Right cardiac atrium (tissue), 5 donors: ENCODE measurements around the gene CENPO. TPM values are rescaled to one million over a fixed set of nuclear protein-coding genes. Genes with fewer than 3 reads are reported as not detected.
A peak's percentile ranks its signal among the peaks of the same experiment; 100 is the strongest.

ENCODE experiments used
- ATAC-seq, 2 donors: fragments of 200-7000 bp; cut with Tn5 transposase; one replicate each; pipeline versions ENCODE4 v1.8.0 to v1.9.1; 2020; ENCODE audit warnings: moderate library complexity in 2 of 2, mild to moderate bottlenecking in 1 of 2
- DNase-seq, 3 donors: peaks; one replicate each; pipeline ENCODE4 v3.0.0-alpha.2; 2020
- H3K27ac ChIP-seq: one replicate; pipeline ENCODE4 v1.5.1; 2013; ENCODE audit warnings: mild to moderate bottlenecking, low read length, control low read depth, moderate library complexity
- H3K27me3 ChIP-seq: one replicate; pipeline ENCODE4 v1.6.1; 2013; ENCODE audit not compliant: control insufficient read depth, insufficient read depth
- H3K4me1 ChIP-seq: one replicate; pipeline ENCODE4 v1.6.1; 2013; ENCODE audit warnings: low read length; ENCODE audit not compliant: control insufficient read depth, insufficient read depth
- H3K4me3 ChIP-seq: one replicate; pipeline ENCODE4 v1.5.1; 2013; ENCODE audit warnings: low read length, control low read depth
- H3K9me3 ChIP-seq: one replicate; pipeline ENCODE4 v1.6.1; 2013; ENCODE audit warnings: low read length; ENCODE audit not compliant: control insufficient read depth
- WGBS: extraction: QIAGEN DNeasy Blood & Tissue Kit; methylation state at CpG from one replicate; pipeline ENCODE4 v1.1.7; 2013; 5-methylcytosine and 5-hydroxymethylcytosine counted together
- intact Hi-C, 4 donors: fragments of 100-400 bp; cut with DNase I; formaldehyde crosslinking; loops; one replicate each; pipeline versions ENCODE4 v1.11.0 to v1.14.0; 2022 to 2023
- polyA plus RNA-seq: library from polyadenylated mRNA; stranded (reverse); fragments of 200-250 nt; gene quantifications from one replicate; pipeline ENCODE4 v1.2.3, GENCODE V29; 2013
- total RNA-seq, 4 donors: library from RNA; stranded (reverse); fragmentation: NEBNext Ultra II Directional; extraction: Animal tissue kit (Norgen Biotek cat#: 25700); gene quantifications; one replicate each; pipeline ENCODE4 v1.2.1, GENCODE V29; 2021
- donor health status: healthy with polysubstance abuse.
- donor health status: DM: no; HTN: yes; CAD: no.
- donor health status: DM: no; HTN: no; CAD: no.
- donor health status: DM: no; HTN: yes; CAD: no; lungs with severe emphysema.
- donor health status: DM: yes; HTN: yes; CAD: no.

CENPO gene
- total and polyA plus RNA-seq, 5 donors: 1.6 to 4.5 (median 3.1) TPM

DNA sequence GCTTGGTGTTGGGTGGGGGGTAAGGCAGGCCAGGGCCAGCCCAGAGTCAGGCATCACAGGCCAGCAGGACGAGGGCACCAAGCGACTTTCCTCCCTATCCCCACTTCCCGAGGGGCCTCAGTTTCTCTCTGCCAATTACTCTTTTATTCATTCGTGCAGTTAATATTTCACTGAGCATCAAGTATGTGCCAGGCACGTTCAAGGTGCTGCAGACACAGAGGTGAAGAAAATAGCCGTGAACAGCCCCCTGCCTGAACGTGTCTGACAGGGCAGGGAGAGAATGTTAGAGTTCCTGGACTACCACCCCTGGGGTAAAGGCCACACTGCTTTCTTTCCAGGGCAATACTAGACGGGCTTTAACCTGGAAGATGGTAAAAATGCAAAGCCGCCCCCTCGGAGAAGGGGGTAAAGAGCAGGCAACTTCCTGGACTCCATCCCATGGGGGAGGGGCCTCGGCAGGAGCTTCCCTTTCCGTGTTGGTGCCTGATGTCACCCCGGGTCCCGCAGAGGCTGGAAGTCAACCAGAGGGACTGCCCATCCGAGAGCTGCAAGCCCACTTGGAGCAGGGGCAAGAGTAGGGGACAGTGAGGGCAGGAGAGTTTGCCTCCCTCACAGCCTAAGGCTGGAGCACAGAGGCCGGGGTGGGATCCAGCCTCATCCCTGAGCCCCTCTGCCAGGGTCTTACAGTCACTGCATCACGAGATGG, 47.1 kb downstream of the CENPO start:
- DNase-seq: no peak
- no peaks in the 10 kb centered on the region for H3K9me3 ChIP-seq

DNA sequence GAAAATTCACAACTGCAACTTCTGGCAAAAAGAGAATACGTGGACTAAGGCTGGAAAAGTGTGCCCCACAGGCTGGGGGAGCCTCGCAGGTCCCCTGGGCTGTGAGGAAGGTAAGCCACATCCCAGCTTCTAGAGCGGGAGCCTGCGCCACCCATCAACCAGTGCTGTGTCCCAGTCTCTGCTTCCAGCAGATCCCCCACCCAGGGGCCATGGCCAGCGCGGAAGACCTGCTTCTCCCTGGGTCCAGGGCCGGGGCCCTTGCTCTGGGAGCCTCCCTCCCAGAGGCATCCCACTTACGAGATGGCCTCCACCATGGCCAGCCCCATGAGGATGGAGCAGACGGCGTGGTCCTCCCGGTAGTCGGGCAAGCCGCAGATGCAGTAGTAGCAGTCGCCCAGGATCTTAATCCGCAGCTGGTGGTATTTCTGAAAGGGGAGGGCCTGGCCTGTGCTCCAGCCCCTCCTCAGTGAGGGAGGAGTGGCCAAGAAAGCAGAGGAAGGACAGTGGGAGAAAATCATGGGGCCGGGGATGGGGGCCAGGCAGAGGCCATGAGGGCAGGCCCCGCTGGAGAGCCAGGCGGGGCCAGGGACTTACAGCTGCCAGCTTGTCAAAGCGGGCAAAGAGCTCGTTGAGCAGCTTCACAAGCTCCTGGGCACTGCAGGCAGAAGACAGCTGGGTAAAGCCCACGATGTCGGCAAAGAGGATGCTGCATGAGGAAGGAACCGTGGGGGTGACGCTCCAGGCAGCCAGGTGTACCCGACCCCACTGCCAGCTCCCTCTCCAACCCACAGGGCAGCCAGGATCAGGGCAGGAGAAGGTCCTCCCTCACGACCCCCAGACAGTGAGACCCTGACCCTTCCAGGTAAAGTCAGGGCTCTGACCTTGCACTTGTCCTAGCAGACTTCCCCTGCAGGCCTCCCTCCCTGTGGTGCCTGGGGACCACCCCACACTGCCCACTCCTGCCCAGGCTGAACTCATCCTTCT, 48.0 kb downstream of the CENPO start:
- H3K27ac ChIP-seq: no peak overlapping the region
- H3K27me3 ChIP-seq: no peaks in the 10 kb centered on the region
- WGBS: 89% methylated on average over 26 of the region's 26 CpGs
- no peak overlapping the region for H3K4me3 ChIP-seq
- no peak for DNase-seq
- intact Hi-C loops: no loop called here
- H3K9me3 ChIP-seq: no peaks in the 10 kb centered on the region
- ATAC-seq: no peak
- H3K4me1 ChIP-seq: no peaks in the 10 kb centered on the region

More for the DNA sequence above, 47.1 kb downstream of the CENPO start:
- H3K4me3 ChIP-seq: no peak overlapping the region
- no peak overlapping the region for H3K27ac ChIP-seq
- WGBS: 72% methylated on average over 17 of the region's 17 CpGs
- no peaks in the 10 kb centered on the region for H3K27me3 ChIP-seq
- intact Hi-C loops: no loop called here
- no peak for ATAC-seq
- H3K4me1 ChIP-seq: no peaks in the 10 kb centered on the region

DNA sequence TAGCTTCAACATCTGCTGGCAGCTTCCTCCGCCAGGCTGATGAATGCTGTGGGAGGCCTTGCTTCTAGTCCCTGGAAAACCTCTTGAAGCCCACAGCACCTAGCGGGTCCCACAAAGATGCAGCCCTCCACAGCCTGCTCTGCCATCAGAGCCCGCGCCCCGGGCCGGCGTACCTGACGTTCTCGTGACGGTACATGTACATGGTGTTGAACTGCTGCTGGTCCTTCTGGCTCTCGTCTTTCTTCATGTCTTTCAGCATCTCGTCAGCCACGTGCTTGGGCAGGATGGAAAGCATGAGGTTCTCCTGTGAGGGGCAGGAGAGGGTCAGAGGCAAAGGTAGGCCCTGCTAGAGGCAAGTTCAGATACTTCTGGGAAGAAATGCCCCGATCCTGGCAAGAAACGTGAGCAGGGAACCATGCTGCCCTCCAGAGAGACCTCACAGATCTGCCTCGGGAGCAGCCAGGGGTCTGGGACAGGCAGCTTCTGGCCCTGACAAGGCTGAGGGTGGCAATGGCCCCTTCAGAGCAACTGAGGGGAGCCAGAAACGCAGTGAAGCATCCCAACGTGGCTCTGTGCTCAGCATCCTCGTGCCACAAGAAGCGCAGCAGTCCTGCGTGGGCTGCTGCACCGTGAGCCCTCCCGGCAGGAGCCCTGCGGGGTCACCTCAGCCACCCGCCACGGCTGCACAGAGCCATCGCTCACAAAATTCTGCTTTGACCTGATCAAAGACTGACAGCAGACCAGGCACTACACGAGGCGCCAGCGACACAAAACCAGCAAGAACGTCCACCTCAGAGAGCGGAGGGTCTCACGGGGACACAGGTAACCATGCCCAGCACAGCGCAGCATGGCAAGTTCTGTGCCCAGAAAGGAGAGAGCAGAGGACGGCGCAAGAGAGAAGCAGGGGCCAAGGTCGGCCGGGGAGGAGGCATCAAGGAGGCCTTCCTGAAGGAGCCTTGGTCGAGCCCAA, 49.1 kb downstream of the CENPO start:
- intact Hi-C loops: no loop called here
- Histone ChIP-seq H3K4me1 (no peaks in the 10 kb centered on the region), H3K4me3 (no peak overlapping the region), H3K27me3 (no peaks in the 10 kb centered on the region), H3K9me3 (no peaks in the 10 kb centered on the region), H3K27ac (no peak overlapping the region)
- ATAC-seq: no peak
- peak in 1 of 3 donors; percentile 30 for DNase-seq
- WGBS: 93% methylated on average over 39 of the region's 39 CpGs

DNA sequence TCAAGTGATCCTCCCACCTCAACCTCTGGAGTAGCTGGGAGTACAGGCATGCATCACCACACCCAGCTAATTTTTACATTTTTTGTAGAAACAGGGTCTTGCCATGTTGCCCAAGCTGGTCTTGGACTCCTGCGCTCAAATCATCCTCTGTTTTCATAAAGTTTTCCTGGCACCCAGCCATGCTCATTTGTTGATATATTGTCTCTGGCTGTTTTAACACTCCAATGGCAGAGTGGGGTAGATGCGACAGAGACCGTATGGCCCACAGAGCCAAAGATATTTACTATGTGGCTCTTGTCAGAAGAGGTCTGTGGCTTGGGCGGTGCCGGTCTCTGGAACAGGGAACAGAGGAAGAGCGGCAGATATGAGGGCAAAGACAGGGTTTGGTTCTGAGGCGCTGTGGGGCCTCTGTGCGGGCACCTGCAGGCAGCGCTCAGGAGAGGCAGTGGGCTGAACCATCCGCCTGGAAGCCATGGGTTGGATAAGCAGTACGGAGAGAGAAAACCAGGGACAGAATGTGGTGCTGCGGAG, 50.2 kb downstream of the CENPO start:
- 93% methylated on average over 12 of the region's 12 CpGs for WGBS
- H3K27me3 ChIP-seq: no peaks in the 10 kb centered on the region
- intact Hi-C loops: no loop called here
- peak in 1 of 3 donors; percentile 28 for DNase-seq
- no peaks in the 10 kb centered on the region for H3K4me1 ChIP-seq
- H3K9me3 ChIP-seq: no peaks in the 10 kb centered on the region
- no peak overlapping the region for H3K4me3 ChIP-seq
- H3K27ac ChIP-seq: no peak overlapping the region
- ATAC-seq: no peak

DNA sequence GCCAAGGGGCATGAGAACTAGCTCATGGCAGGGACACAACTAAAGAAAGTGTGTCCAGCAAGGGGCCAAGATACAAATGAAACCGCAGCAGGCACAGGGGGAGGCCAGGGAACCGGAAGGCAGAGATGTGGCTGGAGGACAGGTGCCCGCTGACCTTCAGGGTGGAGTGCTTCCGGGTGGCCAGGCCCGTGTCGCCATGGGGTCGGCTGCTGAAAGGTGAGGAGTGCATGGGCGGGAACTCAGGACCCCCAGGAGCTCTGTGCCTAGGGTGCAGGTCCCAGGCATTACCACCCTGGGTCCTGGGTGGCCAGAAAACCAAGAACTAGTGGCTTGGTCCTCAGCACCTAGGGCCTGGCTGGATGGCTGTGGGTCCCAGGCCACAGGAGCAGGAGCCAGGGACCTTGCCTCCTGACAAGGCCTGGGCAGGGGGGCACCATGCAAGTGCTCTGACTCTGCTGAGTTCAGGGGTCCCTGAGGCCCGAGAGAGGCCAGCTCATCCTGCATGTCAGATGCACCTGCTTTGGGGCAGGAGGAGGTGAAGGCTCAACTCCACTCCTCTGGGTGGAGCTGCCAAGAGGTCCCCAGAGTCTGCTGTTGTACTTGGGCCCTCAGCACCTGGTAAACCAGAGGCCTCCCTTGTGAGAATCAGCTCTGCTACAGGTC, 50.9 kb downstream of the CENPO start:
- H3K27ac ChIP-seq: no peak overlapping the region
- no peaks in the 10 kb centered on the region for H3K9me3 ChIP-seq
- no peak overlapping the region for H3K4me3 ChIP-seq
- H3K4me1 ChIP-seq: no peaks in the 10 kb centered on the region
- ATAC-seq: peak in 1 of 2 donors; percentile 18
- DNase-seq: peak in 1 of 3 donors; percentile 21
- intact Hi-C loops: no loop called here
- 98% methylated on average over 9 of the region's 9 CpGs for WGBS
- H3K27me3 ChIP-seq: no peaks in the 10 kb centered on the region

DNA sequence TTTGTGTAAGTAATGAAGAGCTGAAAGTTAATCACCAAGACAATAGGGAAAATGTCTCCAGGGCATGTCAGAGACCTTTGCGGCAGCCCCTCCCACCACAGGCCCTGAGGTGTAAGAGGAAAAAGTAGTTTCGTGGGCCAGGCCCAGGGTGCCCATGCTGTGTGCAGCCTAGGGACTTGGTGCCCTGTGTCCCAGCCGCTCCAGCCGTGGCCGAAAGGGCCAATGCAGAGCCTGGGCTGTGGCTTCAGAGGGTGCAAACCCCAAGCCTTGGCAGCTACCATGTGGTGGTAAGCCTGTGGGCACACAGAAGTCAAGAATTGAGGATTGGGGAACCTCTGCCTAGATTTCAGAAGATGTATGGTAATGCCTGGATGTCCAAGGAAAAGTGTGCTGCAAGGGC, 52.5 kb downstream of the CENPO start:
- ATAC-seq (no peak), DNase-seq (no peak)
- intact Hi-C loops: no loop called here
- peaks cover 2% of the 10 kb centered on the region for H3K4me1 ChIP-seq
- H3K4me3 ChIP-seq: no peak overlapping the region
- 96% methylated on average over 5 of the region's 5 CpGs for WGBS
- H3K27me3 ChIP-seq: no peaks in the 10 kb centered on the region
- no peaks in the 10 kb centered on the region for H3K9me3 ChIP-seq
- H3K27ac ChIP-seq: no peak overlapping the region

DNA sequence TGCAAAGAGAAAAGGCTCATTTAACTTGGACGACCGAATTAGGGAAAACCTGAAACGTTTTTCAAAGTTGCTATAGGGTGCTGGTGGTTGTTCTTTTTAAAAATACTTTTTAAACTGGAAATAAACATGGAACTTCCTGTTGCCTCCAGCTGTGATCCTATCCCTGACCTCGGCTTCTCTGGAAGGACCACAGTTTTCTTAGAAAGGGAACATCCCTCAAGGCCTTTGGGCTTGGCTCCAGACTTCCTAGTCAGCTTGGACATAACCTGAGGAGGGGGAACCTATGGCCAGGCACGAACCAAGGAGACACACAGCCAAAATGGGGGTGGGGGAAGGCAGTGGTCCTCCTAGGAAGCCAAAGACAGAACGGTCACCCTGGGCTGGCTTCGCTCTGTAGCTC, 57.7 kb downstream of the CENPO start:
- DNase-seq (no peak), ATAC-seq (no peak)
- intact Hi-C loops: no loop called here
- H3K4me1 ChIP-seq: peaks cover 3% of the 10 kb centered on the region
- no peak overlapping the region for H3K27ac ChIP-seq
- no peaks in the 10 kb centered on the region for H3K27me3 ChIP-seq
- no peak overlapping the region for H3K4me3 ChIP-seq
- no peaks in the 10 kb centered on the region for H3K9me3 ChIP-seq
- 74% methylated on average over 7 of the region's 7 CpGs for WGBS

DNA sequence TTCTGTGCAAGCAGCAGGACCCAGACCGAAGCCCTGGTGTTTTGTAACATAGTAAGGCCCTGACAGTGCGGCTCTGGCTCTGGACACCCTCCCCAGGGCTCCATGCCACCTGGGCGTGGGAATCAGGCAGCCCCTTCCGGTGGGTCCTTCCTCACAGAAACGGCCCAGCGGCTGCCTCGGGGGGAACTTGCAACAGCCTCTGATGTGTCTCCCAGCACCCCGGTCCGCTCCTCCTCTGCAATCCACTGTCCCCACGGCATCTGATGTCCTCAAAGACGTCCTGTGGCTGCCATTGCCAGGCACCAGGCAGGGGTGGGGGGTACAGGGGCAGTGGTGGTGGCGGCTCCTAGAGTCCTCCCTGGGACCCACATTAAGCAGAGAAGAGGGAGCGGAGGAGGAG, 58.8 kb downstream of the CENPO start:
- ATAC-seq: no peak
- no peak for DNase-seq
- intact Hi-C loops: no loop called here
- Histone ChIP-seq H3K4me1 (peaks cover 10% of the 10 kb centered on the region), H3K4me3 (no peak overlapping the region), H3K27me3 (no peaks in the 10 kb centered on the region), H3K27ac (no peak overlapping the region), H3K9me3 (no peaks in the 10 kb centered on the region)
- WGBS: 95% methylated on average over 13 of the region's 13 CpGs

DNA sequence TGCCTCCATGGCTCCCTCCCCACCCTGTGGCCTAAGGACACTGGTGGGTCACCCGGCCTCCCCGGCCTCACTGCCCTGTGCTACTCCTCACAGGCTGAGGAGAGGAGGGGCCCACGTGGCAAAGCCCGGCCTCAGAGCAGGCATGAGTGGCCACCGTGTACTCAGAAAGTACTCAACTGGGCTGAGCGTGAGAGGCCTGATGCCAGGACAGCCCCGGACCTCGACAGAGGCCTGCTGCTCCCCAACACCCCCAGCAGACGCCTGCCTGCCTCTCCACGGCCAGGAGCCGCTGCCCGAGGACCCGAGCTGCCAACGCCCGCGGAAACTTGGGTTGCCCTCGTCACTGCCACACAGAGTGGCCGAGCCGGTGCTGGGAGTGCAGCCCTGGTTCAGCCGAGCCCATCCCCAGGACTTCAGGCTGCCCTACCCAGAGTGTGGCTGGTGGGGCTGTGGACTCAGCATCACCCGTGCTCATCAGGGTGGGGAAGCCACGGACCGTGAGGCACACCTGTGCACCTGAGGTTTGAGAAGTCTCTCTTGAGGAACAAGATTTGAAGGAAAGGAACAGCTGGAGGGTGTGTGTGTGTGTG, 59.3 kb downstream of the CENPO start:
- Histone ChIP-seq H3K4me1 (peaks cover 10% of the 10 kb centered on the region), H3K9me3 (no peaks in the 10 kb centered on the region), H3K27ac (no peak overlapping the region), H3K27me3 (no peaks in the 10 kb centered on the region), H3K4me3 (no peak overlapping the region)
- ATAC-seq (no peak), DNase-seq (no peak)
- intact Hi-C loops: no loop called here
- 93% methylated on average over 23 of the region's 23 CpGs for WGBS

DNA sequence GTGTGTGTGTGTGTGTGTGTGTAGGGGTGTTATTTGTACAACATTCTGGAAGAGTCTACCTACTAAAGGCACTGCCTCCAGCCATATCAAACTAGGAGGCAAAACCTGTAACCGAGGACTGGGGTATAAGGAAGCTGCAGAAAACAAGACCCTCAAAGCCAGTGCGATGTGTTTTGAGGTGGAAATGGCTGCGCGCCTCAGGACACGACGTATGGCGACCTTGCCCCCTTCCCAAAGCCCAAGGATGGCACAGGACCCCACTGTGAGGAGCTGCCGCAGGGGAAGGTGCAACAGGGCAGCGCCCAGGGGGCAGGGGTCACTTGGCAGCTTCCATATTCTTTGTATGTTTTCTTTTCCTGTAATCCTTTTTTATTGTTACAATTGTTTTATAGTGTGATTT, 59.8 kb downstream of the CENPO start:
- no peaks in the 10 kb centered on the region for H3K9me3 ChIP-seq
- no peak overlapping the region for H3K27ac ChIP-seq
- DNase-seq: no peak
- H3K27me3 ChIP-seq: no peaks in the 10 kb centered on the region
- intact Hi-C loops: no loop called here
- ATAC-seq: no peak
- H3K4me3 ChIP-seq: no peak overlapping the region
- peaks cover 10% of the 10 kb centered on the region for H3K4me1 ChIP-seq
- WGBS: 97% methylated on average over 9 of the region's 9 CpGs
